Measurements from ENCODE around the gene AP1M1. TPM values are rescaled to one million over a fixed set of nuclear protein-coding genes. Genes with fewer than 3 reads are reported as not detected.

Gene AP1M1
- total RNA-seq, 1 experiment from 2014 or later, result 88.7 TPM

GRCh38 chr19:16201011-16201391 lies 3.3 kb downstream of the AP1M1 start:
- ATAC-seq (no peak), DNase-seq (ENCODE audit: low read depth, low spot score) (no peak)
- Histone ChIP-seq H3K4me3 (ENCODE audit: low read depth in 2 of 2, low read length in 2 of 2) (no peak overlapping the region), H3K4me1 (ENCODE audit: control insufficient read depth, insufficient read depth, low read length) (peaks cover 10% of the 10 kb centered on the region; the same call in 1 of the 2 replicates), H3K27ac (ENCODE audit: low read length) (no peak overlapping the region), H3K36me3 (ENCODE audit: control insufficient read depth, insufficient read depth, low read length) (no peaks in the 10 kb centered on the region; the same call in 1 of the 2 replicates), H3K9me3 (ENCODE audit: control insufficient read depth, insufficient read depth, low read depth, low read length) (no peaks in the 10 kb centered on the region), H3K27me3 (ENCODE audit: control insufficient read depth, insufficient read depth, low read length) (no peaks in the 10 kb centered on the region)
- no TSS peak for BruUV-seq (replicated peaks)
- POLR2A ChIA-PET, result no interaction called here
- TF ChIP-seq SIN3A (IDR thresholded peaks at IDR 0.05; ENCODE audit: borderline replicate concordance, insufficient read depth, low read depth, low read length) (no peak), CTCF (IDR thresholded peaks at IDR 0.05) (no peak), POLR2AphosphoS5 (IDR thresholded peaks at IDR 0.05; ENCODE audit: low read depth, low read length) (no peak)
- CTCF ChIA-PET, result no interaction called here
- in situ Hi-C loops (cut with HindIII; ENCODE audit: low pct_unique_long_range_greater_than_20kb, low sequenced_read_pairs) (no loop called here), intact Hi-C loops (cut with micrococcal nuclease; ENCODE audit: unreplicated experiment) (no loop called here)

DNA sequence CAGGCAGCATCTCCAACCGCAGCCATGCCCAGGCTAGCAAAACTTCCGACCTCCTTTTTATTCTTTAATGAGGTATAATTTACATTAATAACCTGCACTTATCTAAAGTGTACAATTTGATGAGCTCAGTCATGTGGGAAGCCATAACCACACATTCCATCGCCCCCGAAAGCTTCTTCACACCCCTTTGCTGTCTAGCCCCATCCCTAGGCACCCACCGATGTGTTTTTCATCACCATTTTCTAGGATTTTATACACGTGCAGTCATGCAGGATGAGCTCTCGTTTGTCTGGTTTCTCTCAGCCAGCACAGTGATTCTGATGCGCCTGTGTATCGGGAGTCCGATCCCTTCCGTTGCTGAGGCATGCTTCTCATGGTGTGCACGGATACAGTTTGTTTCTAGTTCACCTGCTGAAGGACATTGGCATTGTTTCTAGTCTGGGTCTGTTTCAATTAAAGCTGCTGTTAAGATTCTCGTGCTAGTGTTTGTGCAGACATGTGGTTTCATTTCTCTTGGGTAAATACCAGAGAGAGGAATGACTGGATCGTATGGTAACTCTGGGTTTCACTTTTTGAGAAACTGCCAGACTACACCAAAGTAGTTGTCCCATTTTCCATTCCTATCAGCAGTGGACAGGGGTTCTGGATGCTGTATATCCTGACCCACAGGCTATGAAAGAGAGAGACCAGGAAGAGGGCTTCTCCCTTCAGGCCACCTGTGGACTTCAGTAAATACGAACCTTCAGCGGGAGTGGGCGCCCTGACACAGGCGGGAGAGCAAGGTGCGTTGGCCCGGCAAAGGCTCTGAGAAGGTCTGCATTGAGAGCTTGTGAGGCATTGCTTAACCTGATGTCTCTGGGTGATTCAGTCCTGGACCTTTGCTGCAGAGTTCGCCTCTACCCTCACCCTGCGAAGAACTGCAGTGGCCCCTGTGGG lies 4.9 kb downstream of the AP1M1 start:
- no TSS peak for BruUV-seq (replicated peaks)
- Histone ChIP-seq H3K4me3 (ENCODE audit: low read depth in 2 of 2, low read length in 2 of 2) (no peak overlapping the region), H3K27ac (ENCODE audit: low read length) (no peak overlapping the region), H3K36me3 (ENCODE audit: control insufficient read depth, insufficient read depth, low read length) (no peaks in the 10 kb centered on the region; the same call in 1 of the 2 replicates), H3K9me3 (ENCODE audit: control insufficient read depth, insufficient read depth, low read depth, low read length) (no peaks in the 10 kb centered on the region), H3K4me1 (ENCODE audit: control insufficient read depth, insufficient read depth, low read length) (peaks cover 5% of the 10 kb centered on the region; the same call in 1 of the 2 replicates), H3K27me3 (ENCODE audit: control insufficient read depth, insufficient read depth, low read length) (no peaks in the 10 kb centered on the region)
- ChIA-PET POLR2A (interaction anchor here (0.5 kb wide), 1 partner anchor 556 kb away, joined by 14 read pairs; no protein-coding TSS in a partner anchor), CTCF (no interaction called here)
- intact Hi-C loops (cut with micrococcal nuclease; ENCODE audit: unreplicated experiment) (no loop called here), in situ Hi-C loops (cut with HindIII; ENCODE audit: low pct_unique_long_range_greater_than_20kb, low sequenced_read_pairs) (no loop called here)
- ATAC-seq (no peak), DNase-seq (ENCODE audit: low read depth, low spot score) (no peak)
- TF ChIP-seq, protein P1, sequence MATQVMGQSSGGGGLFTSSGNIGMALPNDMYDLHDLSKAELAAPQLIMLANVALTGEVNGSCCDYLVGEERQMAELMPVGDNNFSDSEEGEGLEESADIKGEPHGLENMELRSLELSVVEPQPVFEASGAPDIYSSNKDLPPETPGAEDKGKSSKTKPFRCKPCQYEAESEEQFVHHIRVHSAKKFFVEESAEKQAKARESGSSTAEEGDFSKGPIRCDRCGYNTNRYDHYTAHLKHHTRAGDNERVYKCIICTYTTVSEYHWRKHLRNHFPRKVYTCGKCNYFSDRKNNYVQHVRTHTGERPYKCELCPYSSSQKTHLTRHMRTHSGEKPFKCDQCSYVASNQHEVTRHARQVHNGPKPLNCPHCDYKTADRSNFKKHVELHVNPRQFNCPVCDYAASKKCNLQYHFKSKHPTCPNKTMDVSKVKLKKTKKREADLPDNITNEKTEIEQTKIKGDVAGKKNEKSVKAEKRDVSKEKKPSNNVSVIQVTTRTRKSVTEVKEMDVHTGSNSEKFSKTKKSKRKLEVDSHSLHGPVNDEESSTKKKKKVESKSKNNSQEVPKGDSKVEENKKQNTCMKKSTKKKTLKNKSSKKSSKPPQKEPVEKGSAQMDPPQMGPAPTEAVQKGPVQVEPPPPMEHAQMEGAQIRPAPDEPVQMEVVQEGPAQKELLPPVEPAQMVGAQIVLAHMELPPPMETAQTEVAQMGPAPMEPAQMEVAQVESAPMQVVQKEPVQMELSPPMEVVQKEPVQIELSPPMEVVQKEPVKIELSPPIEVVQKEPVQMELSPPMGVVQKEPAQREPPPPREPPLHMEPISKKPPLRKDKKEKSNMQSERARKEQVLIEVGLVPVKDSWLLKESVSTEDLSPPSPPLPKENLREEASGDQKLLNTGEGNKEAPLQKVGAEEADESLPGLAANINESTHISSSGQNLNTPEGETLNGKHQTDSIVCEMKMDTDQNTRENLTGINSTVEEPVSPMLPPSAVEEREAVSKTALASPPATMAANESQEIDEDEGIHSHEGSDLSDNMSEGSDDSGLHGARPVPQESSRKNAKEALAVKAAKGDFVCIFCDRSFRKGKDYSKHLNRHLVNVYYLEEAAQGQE (IDR thresholded peaks at IDR 0.05; ENCODE audit: insufficient read depth in 1 of 2, low read depth in 2 of 2, low read length in 1 of 2), result no peak
- TF ChIP-seq POLR2AphosphoS5 (IDR thresholded peaks at IDR 0.05; ENCODE audit: low read depth, low read length), result no peak
- no peak for TF ChIP-seq TCF7L2 (IDR thresholded peaks at IDR 0.05; ENCODE audit: low read depth, low read length)
- TF ChIP-seq CTCF (IDR thresholded peaks at IDR 0.05), result no peak
- no peak for TF ChIP-seq SIN3A (IDR thresholded peaks at IDR 0.05; ENCODE audit: borderline replicate concordance, insufficient read depth, low read depth, low read length)

Measured in Panc1 (cell line).